Osteocyte (in vitro differentiated cells): ENCODE results near the gene HLA-A. TPM values are rescaled to one million over a fixed set of nuclear protein-coding genes. Genes with fewer than 3 reads are reported as not detected.

Source experiments
- DNase-seq: peaks from one replicate; pipeline ENCODE4 v3.0.0; 2021; ENCODE audit warnings: mixed read lengths; ENCODE audit not compliant: unreplicated experiment; ENCODE audit errors: extremely low spot score
- H3K27ac Mint-ChIP-seq: one replicate; pipeline ENCODE4 v1.8.0; 2021; ENCODE audit warnings: mild to moderate bottlenecking, mixed read lengths; ENCODE audit not compliant: unreplicated experiment
- H3K27me3 Mint-ChIP-seq: one replicate; pipeline ENCODE4 v1.8.0; 2021; ENCODE audit warnings: mixed read lengths; ENCODE audit not compliant: unreplicated experiment
- H3K36me3 Mint-ChIP-seq: one replicate; pipeline ENCODE4 v1.8.0; 2021; ENCODE audit warnings: mixed read lengths; ENCODE audit not compliant: unreplicated experiment
- H3K4me1 Mint-ChIP-seq: one replicate; pipeline ENCODE4 v1.8.0; 2021; ENCODE audit warnings: mixed read lengths; ENCODE audit not compliant: unreplicated experiment
- H3K4me3 Mint-ChIP-seq: one replicate; pipeline ENCODE4 v1.8.0; 2021; ENCODE audit warnings: mild to moderate bottlenecking, moderate library complexity, mixed read lengths; ENCODE audit not compliant: unreplicated experiment
- H3K9me3 Mint-ChIP-seq: one replicate; pipeline ENCODE4 v1.8.0; 2021; ENCODE audit warnings: mixed read lengths; ENCODE audit not compliant: unreplicated experiment
- total RNA-seq: library from RNA; stranded (reverse); gene quantifications from 2 replicates; pipeline ENCODE4 v1.2.1, GENCODE V29; 2021
- TF ChIP-seq, protein P1 (sequence below): fragments of 200-600 bp; sonication (generic); IDR thresholded peaks from 2 replicates; pipeline ENCODE4 v1.5.0; 2021; ENCODE audit warnings: antibody characterized with exemption, mild to moderate bottlenecking, moderate library complexity

HLA-A gene
- total RNA-seq, 1 donor from 2014 or later: 293 TPM

DNA sequence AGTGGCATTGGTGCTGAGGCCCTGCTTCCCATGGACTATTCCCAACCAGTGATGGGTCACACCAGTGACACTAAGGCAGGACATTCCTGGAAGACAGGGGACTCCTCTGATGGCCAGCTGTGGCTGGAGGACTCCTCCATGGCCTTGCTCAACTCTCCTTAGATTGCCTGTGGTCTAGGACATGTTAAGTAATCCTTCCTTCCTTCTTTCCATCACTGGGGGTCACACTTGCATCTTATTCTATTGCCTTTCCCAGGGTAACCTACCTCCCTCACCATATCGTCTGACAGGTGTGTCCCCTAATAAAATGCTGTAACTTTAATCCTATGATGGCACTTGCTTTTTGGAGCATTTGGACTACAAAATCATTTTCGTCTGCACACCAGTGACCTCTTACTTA, 24.5 kb upstream of the HLA-A start:
- no peak overlapping the region for H3K4me3 Mint-ChIP-seq
- H3K36me3 Mint-ChIP-seq: no peaks in the 10 kb centered on the region
- TF ChIP-seq, protein P1, sequence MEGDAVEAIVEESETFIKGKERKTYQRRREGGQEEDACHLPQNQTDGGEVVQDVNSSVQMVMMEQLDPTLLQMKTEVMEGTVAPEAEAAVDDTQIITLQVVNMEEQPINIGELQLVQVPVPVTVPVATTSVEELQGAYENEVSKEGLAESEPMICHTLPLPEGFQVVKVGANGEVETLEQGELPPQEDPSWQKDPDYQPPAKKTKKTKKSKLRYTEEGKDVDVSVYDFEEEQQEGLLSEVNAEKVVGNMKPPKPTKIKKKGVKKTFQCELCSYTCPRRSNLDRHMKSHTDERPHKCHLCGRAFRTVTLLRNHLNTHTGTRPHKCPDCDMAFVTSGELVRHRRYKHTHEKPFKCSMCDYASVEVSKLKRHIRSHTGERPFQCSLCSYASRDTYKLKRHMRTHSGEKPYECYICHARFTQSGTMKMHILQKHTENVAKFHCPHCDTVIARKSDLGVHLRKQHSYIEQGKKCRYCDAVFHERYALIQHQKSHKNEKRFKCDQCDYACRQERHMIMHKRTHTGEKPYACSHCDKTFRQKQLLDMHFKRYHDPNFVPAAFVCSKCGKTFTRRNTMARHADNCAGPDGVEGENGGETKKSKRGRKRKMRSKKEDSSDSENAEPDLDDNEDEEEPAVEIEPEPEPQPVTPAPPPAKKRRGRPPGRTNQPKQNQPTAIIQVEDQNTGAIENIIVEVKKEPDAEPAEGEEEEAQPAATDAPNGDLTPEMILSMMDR: no peak
- peaks cover 47% of the 10 kb centered on the region for H3K27me3 Mint-ChIP-seq
- no peak for DNase-seq
- H3K4me1 Mint-ChIP-seq: no peaks in the 10 kb centered on the region
- no peak overlapping the region for H3K27ac Mint-ChIP-seq
- no peaks in the 10 kb centered on the region for H3K9me3 Mint-ChIP-seq

DNA sequence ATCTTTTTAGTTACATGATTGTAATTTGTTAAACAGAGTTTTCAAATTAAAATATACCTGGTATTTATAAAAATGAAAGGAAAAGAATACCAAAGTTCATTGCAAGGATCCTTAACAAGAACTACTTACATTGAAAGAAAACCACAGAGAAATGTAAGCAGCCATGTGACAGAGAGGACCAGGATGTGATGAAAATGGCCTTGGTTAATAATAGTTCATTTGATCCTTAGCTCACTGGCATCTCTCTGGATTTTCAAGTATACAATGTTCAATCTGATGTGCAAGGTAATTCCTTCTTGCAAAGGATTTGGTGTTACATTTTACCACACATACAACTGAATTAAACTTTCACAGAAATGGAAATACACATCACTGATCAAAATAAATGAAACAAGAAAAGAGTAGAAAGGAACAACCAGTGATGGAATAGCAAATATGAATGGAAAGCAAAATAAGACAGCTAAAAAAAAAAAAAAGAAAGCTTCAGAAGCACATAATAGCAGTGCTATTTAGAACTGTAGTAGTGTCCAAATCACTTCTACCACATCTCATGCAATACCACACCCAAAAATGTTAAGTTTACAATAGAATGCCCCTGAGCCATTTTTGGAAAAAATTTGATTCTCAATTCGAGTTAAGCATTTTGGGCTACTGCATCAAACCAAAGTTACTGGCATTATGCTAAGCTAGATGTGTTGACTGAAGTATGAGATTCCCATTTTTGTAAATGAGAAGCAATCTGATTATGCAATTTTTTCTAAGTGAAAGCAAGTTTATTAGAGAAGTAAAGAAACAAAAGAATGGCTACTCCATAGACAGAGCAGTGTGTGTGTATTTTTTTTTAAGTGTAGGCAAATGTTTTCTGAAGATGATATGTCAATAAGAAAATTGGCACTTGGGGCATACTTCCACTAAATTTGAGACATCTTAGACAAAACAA, 22.6 kb upstream of the HLA-A start:
- Mint-ChIP-seq H3K27ac (no peak overlapping the region), H3K27me3 (peaks cover 48% of the 10 kb centered on the region)

DNA sequence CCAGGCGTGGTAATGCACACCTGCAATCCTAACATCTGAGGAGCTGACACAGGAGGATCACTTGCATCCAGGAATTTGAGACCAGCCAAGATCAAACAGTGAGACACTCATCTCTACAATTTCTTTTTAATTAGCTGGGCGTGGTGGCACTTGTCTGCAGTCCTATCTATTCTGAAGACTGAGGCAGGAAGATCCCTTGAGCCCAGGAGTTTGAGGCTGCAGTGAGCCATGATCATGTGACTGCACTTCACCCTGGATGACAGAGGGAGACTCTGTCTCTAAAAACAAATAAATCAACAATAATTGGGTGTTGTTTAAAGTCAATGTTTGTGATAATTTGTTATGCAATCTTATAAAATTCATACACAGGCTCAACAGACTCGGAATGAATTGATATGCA, 18.0 kb upstream of the HLA-A start:
- H3K27ac Mint-ChIP-seq: no peak overlapping the region
- no peaks in the 10 kb centered on the region for H3K36me3 Mint-ChIP-seq
- no peaks in the 10 kb centered on the region for H3K9me3 Mint-ChIP-seq
- DNase-seq: no peak
- H3K27me3 Mint-ChIP-seq: peaks cover 46% of the 10 kb centered on the region
- no peak overlapping the region for H3K4me3 Mint-ChIP-seq
- H3K4me1 Mint-ChIP-seq: no peaks in the 10 kb centered on the region
- TF ChIP-seq, protein P1: no peak

More for the DNA sequence above, 22.6 kb upstream of the HLA-A start:
- H3K4me1 Mint-ChIP-seq: no peaks in the 10 kb centered on the region
- H3K4me3 Mint-ChIP-seq: no peak overlapping the region
- no peaks in the 10 kb centered on the region for H3K36me3 Mint-ChIP-seq
- TF ChIP-seq, protein P1: no peak
- no peak for DNase-seq
- no peaks in the 10 kb centered on the region for H3K9me3 Mint-ChIP-seq

DNA sequence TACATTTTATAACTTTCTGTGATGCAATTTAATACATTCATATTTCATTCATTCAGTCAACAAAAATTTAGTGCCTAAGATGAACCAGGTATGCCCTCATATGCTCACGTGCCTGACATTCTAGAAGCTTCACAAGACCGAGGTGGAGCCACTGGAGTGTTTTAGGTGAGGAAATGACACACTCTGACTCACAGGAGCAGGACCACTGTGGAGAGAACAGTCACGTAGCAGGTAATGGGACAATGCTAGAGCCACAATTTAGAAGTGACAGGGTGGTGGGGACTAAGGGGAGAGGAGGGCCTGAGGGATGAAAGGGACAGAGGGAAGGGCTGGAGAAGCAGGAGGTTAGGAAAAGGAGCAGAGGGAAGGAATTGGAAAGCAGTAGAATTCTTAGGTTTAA, 17.6 kb upstream of the HLA-A start:
- TF ChIP-seq, protein P1: no peak
- Mint-ChIP-seq H3K4me1 (no peaks in the 10 kb centered on the region), H3K27me3 (peaks cover 44% of the 10 kb centered on the region), H3K4me3 (no peak overlapping the region), H3K9me3 (no peaks in the 10 kb centered on the region), H3K36me3 (no peaks in the 10 kb centered on the region), H3K27ac (no peak overlapping the region)
- DNase-seq: no peak

DNA sequence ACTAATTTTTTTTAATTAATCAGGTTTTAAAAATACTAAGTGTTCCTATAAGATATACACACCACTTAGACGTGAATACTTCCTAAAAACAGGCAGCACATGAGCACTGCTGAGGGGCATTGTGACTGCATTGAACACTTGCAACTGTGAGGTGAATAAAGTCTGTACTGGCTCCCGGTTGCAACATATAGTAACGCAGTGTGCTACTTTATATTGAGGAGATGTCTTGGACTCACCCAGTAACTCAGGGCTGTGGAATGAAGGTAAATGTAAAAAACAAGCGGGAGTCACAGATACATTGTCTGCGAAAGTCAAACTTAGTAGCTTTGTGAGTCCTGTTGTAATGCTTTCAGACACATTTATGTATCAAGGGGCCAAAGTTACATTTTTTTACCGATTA, 17.0 kb upstream of the HLA-A start:
- H3K9me3 Mint-ChIP-seq: no peaks in the 10 kb centered on the region
- H3K4me3 Mint-ChIP-seq: no peak overlapping the region
- H3K4me1 Mint-ChIP-seq: no peaks in the 10 kb centered on the region
- H3K36me3 Mint-ChIP-seq: no peaks in the 10 kb centered on the region
- DNase-seq: no peak
- no peak overlapping the region for H3K27ac Mint-ChIP-seq
- TF ChIP-seq, protein P1: no peak
- peaks cover 44% of the 10 kb centered on the region for H3K27me3 Mint-ChIP-seq
